GM23338 (cell line): ENCODE data around the gene CHST11. TPM values are rescaled to one million over a fixed set of nuclear protein-coding genes. Genes with fewer than 3 reads are reported as not detected.

ENCODE experiments used
- CREB1 ChIP-seq: fragments of 250-450 bp; sonication (Bioruptor Pico); IDR thresholded peaks from 2 replicates; pipeline ENCODE4 v1.5.0; 2020; ENCODE audit warnings: low read depth, mild to moderate bottlenecking, moderate library complexity
- JUNB ChIP-seq: IDR thresholded peaks from one replicate; pipeline ENCODE4 v1.6.1; 2016; ENCODE audit warnings: antibody characterized with exemption; ENCODE audit not compliant: unreplicated experiment
- REST ChIP-seq: IDR thresholded peaks from one replicate; pipeline ENCODE4 v1.6.1; 2018; ENCODE audit warnings: antibody characterized with exemption; ENCODE audit not compliant: unreplicated experiment
- STAT1 ChIP-seq: IDR thresholded peaks from one replicate; pipeline ENCODE4 v1.6.1; 2016; ENCODE audit warnings: antibody characterized with exemption; ENCODE audit not compliant: unreplicated experiment
- ZNF331 ChIP-seq: fragments of 250-450 bp; sonication (Bioruptor Pico); IDR thresholded peaks from 2 replicates; pipeline ENCODE4 v1.5.0; 2020; ENCODE audit warnings: low read depth, mild to moderate bottlenecking, moderate library complexity
- ZNF462 ChIP-seq: fragments of 250-450 bp; sonication (Bioruptor Pico); IDR thresholded peaks from 2 replicates; pipeline ENCODE4 v1.5.0; 2020; ENCODE audit warnings: mild to moderate bottlenecking, moderate library complexity
- polyA plus RNA-seq: library from polyadenylated mRNA; unstranded; fragments of >200 nt; fragmentation: Nextera tagmentation; extraction: Ambion mirVana; gene quantifications from 2 replicates; pipeline ENCODE4 v1.2.1, GENCODE V29; 2016
- total RNA-seq: library from RNA; depleted of rRNA; stranded (reverse); fragments of >200 nt; shearing (Covaris generic); gene quantifications from 2 replicates; pipeline ENCODE4 v1.2.3, GENCODE V29; 2014

Gene CHST11
- total and polyA plus RNA-seq, 2 experiments from 2014 or later = 7.7 to 25.7 TPM

- TF ChIP-seq ZNF462 (CRISPR knock-in tag) = no peak
- no peak for TF ChIP-seq ZNF331 (CRISPR knock-in tag)
- TF ChIP-seq REST = no peak
- no peak for TF ChIP-seq JUNB
- no peak for TF ChIP-seq CREB1 (CRISPR knock-in tag)
- no peak for TF ChIP-seq STAT1
Measured at GRCh38 chr12:104486363-104486750, 29.6 kb downstream of the CHST11 start (continued).
